Neutrophil (primary cell): ENCODE results near the gene ZNF385A.
A peak's percentile ranks its signal among the peaks of the same experiment; 100 is the strongest.

Source experiments
- H3K27ac ChIP-seq: fragments of 200-600 bp; sonication (generic); 2 replicates; pipeline ENCODE4 v1.5.1; 2016; ENCODE audit warnings: mild to moderate bottlenecking, moderate library complexity
- H3K27me3 ChIP-seq: fragments of 200-600 bp; sonication (generic); 2 replicates; pipeline ENCODE4 v1.6.0; 2016; ENCODE audit warnings: mild to moderate bottlenecking
- H3K36me3 ChIP-seq: fragments of 200-600 bp; sonication (generic); 2 replicates; pipeline ENCODE4 v1.5.1; 2017
- H3K4me1 ChIP-seq, 2 experiments: fragments of 200-600 bp in 1 of 2; sonication (generic) in 1 of 2; 1 replicate in 1 of 2; 2 replicates in 1 of 2; pipeline versions ENCODE4 v1.5.1 to v1.6.1; 2013 to 2016; ENCODE audit warnings: low read depth in 1 of 2, low read length in 1 of 2, mild to moderate bottlenecking in 1 of 2, moderate library complexity in 1 of 2; ENCODE audit not compliant: control insufficient read depth in 1 of 2, insufficient read depth in 1 of 2
- H3K4me3 ChIP-seq, 2 experiments: fragments of 200-600 bp in 1 of 2; sonication (generic) in 1 of 2; 1 replicate in 1 of 2; 2 replicates in 1 of 2; pipeline ENCODE4 v1.5.1; 2013 to 2016; ENCODE audit warnings: low read depth in 1 of 2, low read length in 1 of 2, mild to moderate bottlenecking in 1 of 2, moderate library complexity in 1 of 2
- H3K9me3 ChIP-seq: fragments of 200-600 bp; sonication (generic); 2 replicates; pipeline ENCODE4 v1.5.1; 2016
- CTCF ChIP-seq: fragments of 200-600 bp; sonication (generic); IDR thresholded peaks from 2 replicates; pipeline ENCODE4 v1.5.1; 2016; ENCODE audit warnings: antibody characterized with exemption

Gene ZNF385A

GRCh38 chr12:54394281-54394719, 9.8 kb upstream of the ZNF385A start:
- H3K4me3 ChIP-seq: no peak overlapping the region
- H3K9me3 ChIP-seq: no peaks in the 10 kb centered on the region
- peak overlapping the region; percentile 65 for H3K27ac ChIP-seq
- H3K36me3 ChIP-seq: peaks cover 63% of the 10 kb centered on the region
- TF ChIP-seq CTCF: peak; percentile 43
- peaks cover 13% of the 10 kb centered on the region for H3K27me3 ChIP-seq
- H3K4me1 ChIP-seq: peaks cover 31 to 36% of the 10 kb centered on the region in 2 experiments

GRCh38 chr12:54393743-54394142, 9.2 kb upstream of the ZNF385A start:
- H3K36me3 ChIP-seq: peaks cover 57% of the 10 kb centered on the region
- TF ChIP-seq CTCF: no peak
- no peak overlapping the region for H3K4me3 ChIP-seq
- H3K27me3 ChIP-seq: peaks cover 13% of the 10 kb centered on the region
- H3K4me1 ChIP-seq: peaks cover 31 to 36% of the 10 kb centered on the region in 2 experiments
- no peaks in the 10 kb centered on the region for H3K9me3 ChIP-seq
- H3K27ac ChIP-seq: peak overlapping the region; percentile 65

- no peaks in the 10 kb centered on the region for H3K9me3 ChIP-seq
- peak overlapping the region; percentile 65 for H3K27ac ChIP-seq
- H3K4me1 ChIP-seq: peaks cover 31 to 36% of the 10 kb centered on the region in 2 experiments
- H3K27me3 ChIP-seq: peaks cover 13% of the 10 kb centered on the region
- no peak overlapping the region for H3K4me3 ChIP-seq
- TF ChIP-seq CTCF: no peak
- H3K36me3 ChIP-seq: peaks cover 52% of the 10 kb centered on the region
Measured at GRCh38 chr12:54393207-54393609, 8.7 kb upstream of the ZNF385A start.

- H3K27me3 ChIP-seq: peaks cover 13% of the 10 kb centered on the region
- TF ChIP-seq CTCF: no peak
- H3K9me3 ChIP-seq: no peaks in the 10 kb centered on the region
- peaks cover 31 to 36% of the 10 kb centered on the region in 2 experiments for H3K4me1 ChIP-seq
- H3K4me3 ChIP-seq: no peak overlapping the region
- H3K27ac ChIP-seq: peak overlapping the region; percentile 65
- H3K36me3 ChIP-seq: peaks cover 46% of the 10 kb centered on the region
Measured at GRCh38 chr12:54392485-54393206, 8.1 kb upstream of the ZNF385A start.

- TF ChIP-seq CTCF: no peak
- peaks cover 31 to 36% of the 10 kb centered on the region in 2 experiments for H3K4me1 ChIP-seq
- H3K4me3 ChIP-seq: peak overlapping the region; percentile 26 to 58
- no peaks in the 10 kb centered on the region for H3K9me3 ChIP-seq
- peaks cover 13% of the 10 kb centered on the region for H3K27me3 ChIP-seq
- H3K27ac ChIP-seq: no peak overlapping the region
- H3K36me3 ChIP-seq: peaks cover 29% of the 10 kb centered on the region
Measured at GRCh38 chr12:54390668-54391551, 6.4 kb upstream of the ZNF385A start.
